H7 (cell line): Measurements from ENCODE around the gene OXNAD1. TPM values are rescaled to one million over a fixed set of nuclear protein-coding genes. Genes with fewer than 3 reads are reported as not detected.

Source experiments
- DNase-seq: peaks from one replicate; pipeline ENCODE4 v3.0.0; 2012
- H3K27me3 ChIP-seq: 2 replicates; pipeline ENCODE4 v1.6.0; 2011; ENCODE audit warnings: mild to moderate bottlenecking, low read length; ENCODE audit not compliant: control insufficient read depth, insufficient read depth
- H3K36me3 ChIP-seq: replicated peaks from 2 replicates; pipeline ENCODE4 v1.5.1; 2011; ENCODE audit warnings: low read length; ENCODE audit not compliant: control insufficient read depth, insufficient read depth
- H3K4me3 ChIP-seq: 2 replicates; pipeline ENCODE4 v1.5.1; 2011; ENCODE audit warnings: low read depth, mild to moderate bottlenecking, control low read depth, low read length, moderate library complexity; ENCODE audit not compliant: insufficient read depth
- total RNA-seq: library from RNA; depleted of rRNA; stranded (reverse); fragments of >200 nt; shearing (Covaris generic); gene quantifications from 2 replicates; pipeline ENCODE4 v1.2.3, GENCODE V29; 2014

OXNAD1 gene
- total RNA-seq, 1 experiment from 2014 or later = 29.0 TPM

- Histone ChIP-seq H3K27me3 (no peaks in the 10 kb centered on the region), H3K36me3 (peaks cover 9% of the 10 kb centered on the region), H3K4me3 (no peak overlapping the region)
- no peak for DNase-seq
These were observed 14.2 kb downstream of the OXNAD1 start for GRCh38 chr3:16279010-16279801.

GRCh38 chr3:16280671-16281070, 15.7 kb downstream of the OXNAD1 start:
- Histone ChIP-seq H3K36me3 (peaks cover 7% of the 10 kb centered on the region), H3K4me3 (no peak overlapping the region), H3K27me3 (no peaks in the 10 kb centered on the region)
- no peak for DNase-seq

- Histone ChIP-seq H3K27me3 (no peaks in the 10 kb centered on the region), H3K4me3 (no peak overlapping the region), H3K36me3 (peaks cover 3% of the 10 kb centered on the region)
- DNase-seq = no peak
These were observed 19.6 kb downstream of the OXNAD1 start for GRCh38 chr3:16284633-16285032.

- Histone ChIP-seq H3K36me3 (peaks cover 3% of the 10 kb centered on the region), H3K27me3 (no peaks in the 10 kb centered on the region), H3K4me3 (no peak overlapping the region)
- DNase-seq = no peak
These were observed 21.1 kb downstream of the OXNAD1 start for GRCh38 chr3:16286161-16286560.

GRCh38 chr3:16286751-16287543, 21.9 kb downstream of the OXNAD1 start:
- peaks cover 3% of the 10 kb centered on the region for H3K36me3 ChIP-seq
- DNase-seq = no peak
- H3K4me3 ChIP-seq = no peak overlapping the region
- H3K27me3 ChIP-seq = no peaks in the 10 kb centered on the region

- peaks cover 1% of the 10 kb centered on the region for H3K36me3 ChIP-seq
- DNase-seq = no peak
- H3K27me3 ChIP-seq = no peaks in the 10 kb centered on the region
- H3K4me3 ChIP-seq = no peak overlapping the region
These were observed 23.7 kb downstream of the OXNAD1 start for GRCh38 chr3:16288664-16289063.

GRCh38 chr3:16289144-16289889, 24.3 kb downstream of the OXNAD1 start:
- no peak overlapping the region for H3K4me3 ChIP-seq
- DNase-seq = no peak
- no peaks in the 10 kb centered on the region for H3K27me3 ChIP-seq
- H3K36me3 ChIP-seq = no peaks in the 10 kb centered on the region; the same call in 1 of the 2 replicates

- no peaks in the 10 kb centered on the region for H3K27me3 ChIP-seq
- no peak overlapping the region for H3K4me3 ChIP-seq
- DNase-seq = no peak
- H3K36me3 ChIP-seq = no peaks in the 10 kb centered on the region; the same call in 1 of the 2 replicates
These were observed 25.2 kb downstream of the OXNAD1 start for GRCh38 chr3:16290007-16290826.

- Histone ChIP-seq H3K27me3 (no peaks in the 10 kb centered on the region), H3K4me3 (no peak overlapping the region)
- no peak for DNase-seq
These were observed 25.8 kb downstream of the OXNAD1 start for GRCh38 chr3:16290827-16291196.

GRCh38 chr3:16294844-16295243, 29.8 kb downstream of the OXNAD1 start:
- no peak overlapping the region for H3K4me3 ChIP-seq
- DNase-seq = no peak
- no peaks in the 10 kb centered on the region for H3K27me3 ChIP-seq
- H3K36me3 ChIP-seq = peaks cover 2% of the 10 kb centered on the region

More at GRCh38 chr3:16290827-16291196, 25.8 kb downstream of the OXNAD1 start:
- H3K36me3 ChIP-seq = peaks cover under 1% of the 10 kb centered on the region

GRCh38 chr3:16295298-16295890, 30.4 kb downstream of the OXNAD1 start:
- Histone ChIP-seq H3K4me3 (no peak overlapping the region), H3K27me3 (no peaks in the 10 kb centered on the region), H3K36me3 (peaks cover 2% of the 10 kb centered on the region)
- DNase-seq = no peak

- H3K4me3 ChIP-seq = no peak overlapping the region
- peaks cover 2% of the 10 kb centered on the region for H3K36me3 ChIP-seq
- H3K27me3 ChIP-seq = no peaks in the 10 kb centered on the region
- DNase-seq = no peak
These were observed 33.2 kb downstream of the OXNAD1 start for GRCh38 chr3:16297997-16298885.

- no peak for DNase-seq
- no peaks in the 10 kb centered on the region for H3K27me3 ChIP-seq
- H3K36me3 ChIP-seq = peaks cover 2% of the 10 kb centered on the region
- H3K4me3 ChIP-seq = no peak overlapping the region
These were observed 33.9 kb downstream of the OXNAD1 start for GRCh38 chr3:16298891-16299290.
